DOHH2 (cell line): ENCODE results near the gene SLC27A6.

ENCODE experiments used
- EZH2phosphoT487 ChIP-seq: fragments of 200-600 bp; sonication (generic); IDR thresholded peaks from 2 replicates; pipeline ENCODE4 v1.6.1; 2017; ENCODE audit warnings: borderline replicate concordance, mild to moderate bottlenecking, antibody characterized with exemption, low read length, moderate library complexity, mixed read lengths
- TF ChIP-seq, protein P1 (sequence below): fragments of 200-600 bp; sonication (generic); IDR thresholded peaks from one replicate; pipeline ENCODE4 v1.5.1; 2014; ENCODE audit warnings: antibody characterized with exemption, mild to moderate bottlenecking, low read depth, low read length; ENCODE audit not compliant: poor library complexity, severe bottlenecking

GRCh38 chr5:129053438-129053837, 88.2 kb downstream of the SLC27A6 start:
- TF ChIP-seq, protein P1, sequence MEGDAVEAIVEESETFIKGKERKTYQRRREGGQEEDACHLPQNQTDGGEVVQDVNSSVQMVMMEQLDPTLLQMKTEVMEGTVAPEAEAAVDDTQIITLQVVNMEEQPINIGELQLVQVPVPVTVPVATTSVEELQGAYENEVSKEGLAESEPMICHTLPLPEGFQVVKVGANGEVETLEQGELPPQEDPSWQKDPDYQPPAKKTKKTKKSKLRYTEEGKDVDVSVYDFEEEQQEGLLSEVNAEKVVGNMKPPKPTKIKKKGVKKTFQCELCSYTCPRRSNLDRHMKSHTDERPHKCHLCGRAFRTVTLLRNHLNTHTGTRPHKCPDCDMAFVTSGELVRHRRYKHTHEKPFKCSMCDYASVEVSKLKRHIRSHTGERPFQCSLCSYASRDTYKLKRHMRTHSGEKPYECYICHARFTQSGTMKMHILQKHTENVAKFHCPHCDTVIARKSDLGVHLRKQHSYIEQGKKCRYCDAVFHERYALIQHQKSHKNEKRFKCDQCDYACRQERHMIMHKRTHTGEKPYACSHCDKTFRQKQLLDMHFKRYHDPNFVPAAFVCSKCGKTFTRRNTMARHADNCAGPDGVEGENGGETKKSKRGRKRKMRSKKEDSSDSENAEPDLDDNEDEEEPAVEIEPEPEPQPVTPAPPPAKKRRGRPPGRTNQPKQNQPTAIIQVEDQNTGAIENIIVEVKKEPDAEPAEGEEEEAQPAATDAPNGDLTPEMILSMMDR: no peak
- TF ChIP-seq EZH2phosphoT487: no peak
